ENCODE results near the gene TEAD4. TPM values are rescaled to one million over a fixed set of nuclear protein-coding genes. Genes with fewer than 3 reads are reported as not detected.
A peak's percentile ranks its signal among the peaks of the same experiment; 100 is the strongest.

The TEAD4 gene
- total RNA-seq, 1 donor from 2014 or later = 30.0 TPM

DNA sequence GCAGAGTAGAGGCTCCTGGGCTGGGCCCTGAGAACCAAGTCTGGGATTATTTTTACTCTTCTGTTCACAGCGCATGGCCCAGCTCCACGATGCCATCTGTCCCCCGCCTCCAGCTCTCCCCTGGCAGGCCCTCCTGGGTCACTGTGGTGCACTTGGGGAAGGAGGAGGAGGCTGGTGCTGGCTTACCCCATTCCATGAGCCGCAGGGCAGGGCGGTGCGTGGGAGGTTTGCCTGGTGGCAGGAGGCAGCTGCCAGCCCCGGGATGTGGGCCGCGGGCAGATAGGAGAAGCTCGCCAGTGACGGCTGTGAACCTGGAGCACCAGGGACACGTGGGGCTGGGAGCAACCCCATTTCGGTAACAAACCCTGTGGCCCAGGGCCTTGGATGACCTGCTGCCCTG lies 23.2 kb downstream of the TEAD4 start:
- Mint-ChIP-seq H3K9me3 (ENCODE audit: unreplicated experiment) (no peaks in the 10 kb centered on the region), H3K27ac (ENCODE audit: unreplicated experiment) (no peak overlapping the region), H3K27me3 (ENCODE audit: unreplicated experiment) (no peaks in the 10 kb centered on the region), H3K36me3 (ENCODE audit: unreplicated experiment) (peaks cover 2% of the 10 kb centered on the region), H3K4me1 (ENCODE audit: unreplicated experiment) (peaks cover 1% of the 10 kb centered on the region), H3K4me3 (ENCODE audit: unreplicated experiment) (no peak overlapping the region)
- TF ChIP-seq, protein P1, sequence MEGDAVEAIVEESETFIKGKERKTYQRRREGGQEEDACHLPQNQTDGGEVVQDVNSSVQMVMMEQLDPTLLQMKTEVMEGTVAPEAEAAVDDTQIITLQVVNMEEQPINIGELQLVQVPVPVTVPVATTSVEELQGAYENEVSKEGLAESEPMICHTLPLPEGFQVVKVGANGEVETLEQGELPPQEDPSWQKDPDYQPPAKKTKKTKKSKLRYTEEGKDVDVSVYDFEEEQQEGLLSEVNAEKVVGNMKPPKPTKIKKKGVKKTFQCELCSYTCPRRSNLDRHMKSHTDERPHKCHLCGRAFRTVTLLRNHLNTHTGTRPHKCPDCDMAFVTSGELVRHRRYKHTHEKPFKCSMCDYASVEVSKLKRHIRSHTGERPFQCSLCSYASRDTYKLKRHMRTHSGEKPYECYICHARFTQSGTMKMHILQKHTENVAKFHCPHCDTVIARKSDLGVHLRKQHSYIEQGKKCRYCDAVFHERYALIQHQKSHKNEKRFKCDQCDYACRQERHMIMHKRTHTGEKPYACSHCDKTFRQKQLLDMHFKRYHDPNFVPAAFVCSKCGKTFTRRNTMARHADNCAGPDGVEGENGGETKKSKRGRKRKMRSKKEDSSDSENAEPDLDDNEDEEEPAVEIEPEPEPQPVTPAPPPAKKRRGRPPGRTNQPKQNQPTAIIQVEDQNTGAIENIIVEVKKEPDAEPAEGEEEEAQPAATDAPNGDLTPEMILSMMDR (IDR thresholded peaks at IDR 0.05) = no peak
- DNase-seq (ENCODE audit: extremely low spot score, unreplicated experiment) = no peak

DNA sequence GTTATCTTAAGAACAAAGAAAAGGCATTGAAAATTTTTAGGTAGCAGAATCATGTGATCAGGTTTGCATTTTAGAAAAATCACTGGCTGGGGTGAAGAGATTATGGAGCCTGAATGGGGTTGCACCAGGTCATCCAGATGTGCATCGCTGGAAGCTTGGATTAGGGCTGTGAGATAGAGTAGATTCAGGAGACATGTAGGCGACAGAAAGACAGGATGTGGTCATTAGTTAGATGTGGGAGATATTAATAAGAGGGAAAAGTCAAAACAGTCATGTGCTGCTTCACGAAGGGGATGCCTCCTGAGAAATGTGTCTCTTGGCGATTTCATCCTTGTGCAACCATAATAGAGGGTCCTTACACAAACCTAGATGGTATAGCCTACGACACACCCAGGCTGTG lies 25.1 kb downstream of the TEAD4 start:
- no peaks in the 10 kb centered on the region for H3K9me3 Mint-ChIP-seq (ENCODE audit: unreplicated experiment)
- TF ChIP-seq, protein P1 (IDR thresholded peaks at IDR 0.05) = no peak
- no peak for DNase-seq (ENCODE audit: extremely low spot score, unreplicated experiment)
- no peak overlapping the region for H3K4me3 Mint-ChIP-seq (ENCODE audit: unreplicated experiment)
- H3K36me3 Mint-ChIP-seq (ENCODE audit: unreplicated experiment) = no peaks in the 10 kb centered on the region
- no peaks in the 10 kb centered on the region for H3K27me3 Mint-ChIP-seq (ENCODE audit: unreplicated experiment)
- peak overlapping the region; percentile 25 for H3K27ac Mint-ChIP-seq (ENCODE audit: unreplicated experiment)
- no peaks in the 10 kb centered on the region for H3K4me1 Mint-ChIP-seq (ENCODE audit: unreplicated experiment)

DNA sequence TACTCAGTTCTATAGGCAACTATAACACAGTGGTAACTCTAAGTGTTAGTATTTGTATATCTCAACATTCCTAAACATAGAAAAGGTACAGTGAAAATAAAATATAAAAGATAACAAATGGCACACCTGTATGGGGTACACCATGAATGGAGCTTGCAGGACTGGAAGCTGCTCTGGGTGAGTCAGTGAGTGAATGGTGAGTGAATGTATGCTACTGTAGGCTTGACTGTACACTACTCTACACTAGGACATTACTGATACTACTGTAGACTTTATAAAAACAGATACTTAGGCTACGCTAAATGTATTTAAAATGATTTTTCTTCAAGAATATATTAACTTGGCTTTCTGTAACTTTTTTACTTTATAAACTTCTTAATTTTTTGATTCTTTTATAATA lies 25.5 kb downstream of the TEAD4 start:
- peaks cover 1% of the 10 kb centered on the region for H3K36me3 Mint-ChIP-seq (ENCODE audit: unreplicated experiment)
- TF ChIP-seq, protein P1 (IDR thresholded peaks at IDR 0.05) = no peak
- H3K27ac Mint-ChIP-seq (ENCODE audit: unreplicated experiment) = no peak overlapping the region
- no peaks in the 10 kb centered on the region for H3K27me3 Mint-ChIP-seq (ENCODE audit: unreplicated experiment)
- no peaks in the 10 kb centered on the region for H3K4me1 Mint-ChIP-seq (ENCODE audit: unreplicated experiment)
- peaks cover 2% of the 10 kb centered on the region for H3K9me3 Mint-ChIP-seq (ENCODE audit: unreplicated experiment)
- H3K4me3 Mint-ChIP-seq (ENCODE audit: unreplicated experiment) = no peak overlapping the region
- no peak for DNase-seq (ENCODE audit: extremely low spot score, unreplicated experiment)

DNA sequence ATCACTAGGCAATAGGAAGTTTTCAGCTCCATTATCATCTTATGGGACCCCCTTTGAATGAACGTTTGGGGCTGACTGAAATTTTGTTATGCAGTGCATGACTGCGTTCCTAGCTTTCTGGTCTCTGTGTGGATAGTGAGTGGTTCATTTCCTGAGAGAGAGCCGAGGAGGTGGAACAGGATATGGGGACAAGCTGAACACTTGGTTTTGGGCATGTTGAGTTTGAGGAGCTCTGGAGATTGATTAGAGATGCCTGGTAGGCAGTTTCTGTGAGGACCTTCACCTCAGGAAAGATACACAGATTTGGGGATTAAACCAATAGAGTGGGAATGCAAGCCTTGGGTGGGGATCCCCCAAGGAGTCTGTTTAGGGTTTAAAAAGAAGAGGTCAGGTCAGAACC lies 27.7 kb downstream of the TEAD4 start:
- no peak for DNase-seq (ENCODE audit: extremely low spot score, unreplicated experiment)
- no peak overlapping the region for H3K27ac Mint-ChIP-seq (ENCODE audit: unreplicated experiment)
- no peaks in the 10 kb centered on the region for H3K27me3 Mint-ChIP-seq (ENCODE audit: unreplicated experiment)
- H3K9me3 Mint-ChIP-seq (ENCODE audit: unreplicated experiment) = peaks cover 6% of the 10 kb centered on the region
- peaks cover 5% of the 10 kb centered on the region for H3K36me3 Mint-ChIP-seq (ENCODE audit: unreplicated experiment)
- no peak overlapping the region for H3K4me3 Mint-ChIP-seq (ENCODE audit: unreplicated experiment)
- TF ChIP-seq, protein P1 (IDR thresholded peaks at IDR 0.05) = no peak
- H3K4me1 Mint-ChIP-seq (ENCODE audit: unreplicated experiment) = no peaks in the 10 kb centered on the region

DNA sequence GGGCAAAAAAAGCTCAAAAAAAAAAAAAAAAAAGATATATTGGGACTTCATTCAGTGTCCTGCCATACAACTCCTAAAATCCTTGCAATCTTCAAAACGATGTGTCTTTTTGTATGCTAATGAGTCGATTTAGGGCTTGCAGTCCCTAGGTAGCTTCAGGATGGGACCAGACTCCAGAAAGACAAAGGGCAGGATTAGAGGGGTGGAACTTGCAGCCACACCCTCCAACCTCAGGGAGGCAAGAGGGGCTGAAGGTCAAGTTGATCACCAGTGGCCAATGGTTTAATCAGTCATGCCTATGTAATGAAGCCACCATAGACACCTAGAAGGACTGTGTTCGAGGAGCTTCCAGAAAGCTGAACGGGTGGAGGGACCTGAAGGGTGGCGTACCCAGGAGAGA lies 29.3 kb downstream of the TEAD4 start:
- H3K4me3 Mint-ChIP-seq (ENCODE audit: unreplicated experiment) = no peak overlapping the region
- no peaks in the 10 kb centered on the region for H3K27me3 Mint-ChIP-seq (ENCODE audit: unreplicated experiment)
- DNase-seq (ENCODE audit: extremely low spot score, unreplicated experiment) = no peak
- TF ChIP-seq, protein P1 (IDR thresholded peaks at IDR 0.05) = no peak
- no peak overlapping the region for H3K27ac Mint-ChIP-seq (ENCODE audit: unreplicated experiment)
- H3K9me3 Mint-ChIP-seq (ENCODE audit: unreplicated experiment) = peaks cover 6% of the 10 kb centered on the region
- peaks cover 5% of the 10 kb centered on the region for H3K36me3 Mint-ChIP-seq (ENCODE audit: unreplicated experiment)
- no peaks in the 10 kb centered on the region for H3K4me1 Mint-ChIP-seq (ENCODE audit: unreplicated experiment)
